ENCODE data around the gene VAMP7. TPM values are rescaled to one million over a fixed set of nuclear protein-coding genes. Genes with fewer than 3 reads are reported as not detected.

The VAMP7 gene
- total RNA-seq, 4 donors from 2014 or later: 20.2 to 27.7 (median 23.9) TPM

- no peak overlapping the region for H3K4me3 ChIP-seq
- DNase-seq: no peak
- no peaks in the 10 kb centered on the region for H3K9me3 ChIP-seq
- no peaks in the 10 kb centered on the region for H3K36me3 ChIP-seq
- intact Hi-C loops (cut with DNase I; ENCODE audit: low total_unique reads) (no loop called here), in situ Hi-C loops (cut with MboI; ENCODE audit: low pct_ligation_motif_present in 1 of 4, low pct_unique_long_range_greater_than_20kb in 1 of 4, low sequenced_read_pairs in 3 of 4) (no loop called here)
- H3K4me1 ChIP-seq: no peaks in the 10 kb centered on the region
- TF ChIP-seq POLR2AphosphoS5 (IDR thresholded peaks at IDR 0.05) (no peak), CTCF (IDR thresholded peaks at IDR 0.05) (no peak), POLR2A (IDR thresholded peaks at IDR 0.05) (no peak), EP300 (IDR thresholded peaks at IDR 0.05; ENCODE audit: low read depth) (no peak)
- H3K27ac ChIP-seq: no peak overlapping the region
- no peaks in the 10 kb centered on the region for H3K27me3 ChIP-seq
Observed at GRCh38 chrX:155938132-155938531, 57.0 kb downstream of the VAMP7 start.

GRCh38 chrX:155949098-155949497, 68.0 kb downstream of the VAMP7 start:
- in situ Hi-C loops (cut with MboI; ENCODE audit: low pct_ligation_motif_present in 1 of 4, low pct_unique_long_range_greater_than_20kb in 1 of 4, low sequenced_read_pairs in 3 of 4): no loop called here
- H3K36me3 ChIP-seq: no peaks in the 10 kb centered on the region
- WGBS, 2 donors (ENCODE audit: low coverage in 1 of 2): 81% methylated on average over 2 of the region's 2 CpGs; no CpG with 5 or more reads in 1 of the 2 donors
- H3K4me3 ChIP-seq: no peak overlapping the region
- H3K4me1 ChIP-seq: no peaks in the 10 kb centered on the region
- H3K27me3 ChIP-seq: no peaks in the 10 kb centered on the region
- no peaks in the 10 kb centered on the region for H3K9me3 ChIP-seq
- intact Hi-C loops (cut with DNase I; ENCODE audit: low total_unique reads): no loop called here
- no peak for TF ChIP-seq POLR2AphosphoS5 (IDR thresholded peaks at IDR 0.05)
- TF ChIP-seq POLR2A (IDR thresholded peaks at IDR 0.05): no peak
- TF ChIP-seq EP300 (IDR thresholded peaks at IDR 0.05; ENCODE audit: low read depth): no peak
- TF ChIP-seq CTCF (IDR thresholded peaks at IDR 0.05): no peak
- DNase-seq: no peak
- no peak overlapping the region for H3K27ac ChIP-seq

- no peak overlapping the region for H3K4me3 ChIP-seq
- 60 to 72% methylated on average over 1 to 3 of the region's 3 CpGs for WGBS, 2 donors (ENCODE audit: low coverage in 1 of 2)
- no peaks in the 10 kb centered on the region for H3K9me3 ChIP-seq
- no peak for DNase-seq
- in situ Hi-C loops (cut with MboI; ENCODE audit: low pct_ligation_motif_present in 1 of 4, low pct_unique_long_range_greater_than_20kb in 1 of 4, low sequenced_read_pairs in 3 of 4): no loop called here
- intact Hi-C loops (cut with DNase I; ENCODE audit: low total_unique reads): no loop called here
- H3K4me1 ChIP-seq: no peaks in the 10 kb centered on the region
- no peaks in the 10 kb centered on the region for H3K27me3 ChIP-seq
- H3K27ac ChIP-seq: no peak overlapping the region
- TF ChIP-seq POLR2AphosphoS5 (IDR thresholded peaks at IDR 0.05): no peak
- TF ChIP-seq EP300 (IDR thresholded peaks at IDR 0.05; ENCODE audit: low read depth): no peak
- no peak for TF ChIP-seq CTCF (IDR thresholded peaks at IDR 0.05)
- no peak for TF ChIP-seq POLR2A (IDR thresholded peaks at IDR 0.05)
- no peaks in the 10 kb centered on the region for H3K36me3 ChIP-seq
Observed at GRCh38 chrX:155951237-155951789, 70.2 kb downstream of the VAMP7 start.

GRCh38 chrX:155953055-155953454, 71.9 kb downstream of the VAMP7 start:
- no peak overlapping the region for H3K27ac ChIP-seq

More at GRCh38 chrX:155953055-155953454, 71.9 kb downstream of the VAMP7 start:
- in situ Hi-C loops (cut with MboI; ENCODE audit: low pct_ligation_motif_present in 1 of 4, low pct_unique_long_range_greater_than_20kb in 1 of 4, low sequenced_read_pairs in 3 of 4) (no loop called here), intact Hi-C loops (cut with DNase I; ENCODE audit: low total_unique reads) (no loop called here)
- Histone ChIP-seq H3K9me3 (no peaks in the 10 kb centered on the region), H3K4me1 (no peaks in the 10 kb centered on the region), H3K36me3 (no peaks in the 10 kb centered on the region), H3K27me3 (no peaks in the 10 kb centered on the region), H3K4me3 (no peak overlapping the region)
- DNase-seq: no peak
- TF ChIP-seq POLR2AphosphoS5 (IDR thresholded peaks at IDR 0.05): no peak
- TF ChIP-seq CTCF (IDR thresholded peaks at IDR 0.05): no peak
- TF ChIP-seq POLR2A (IDR thresholded peaks at IDR 0.05): no peak
- no peak for TF ChIP-seq EP300 (IDR thresholded peaks at IDR 0.05; ENCODE audit: low read depth)
- WGBS, 2 donors (ENCODE audit: low coverage in 1 of 2): 76% methylated on average over 3 of the region's 3 CpGs; no CpG with 5 or more reads in 1 of the 2 donors

Data from transverse colon (tissue), 4 donors.